Keratinocyte (primary cell): ENCODE data around the gene ZDHHC24. TPM values are rescaled to one million over a fixed set of nuclear protein-coding genes. Genes with fewer than 3 reads are reported as not detected.

ENCODE experiments used
- DNase-seq: peaks from one replicate; pipeline ENCODE4 v3.0.0-alpha.2; 2011; ENCODE audit warnings: low read depth, missing footprints, low spot score
- FAIRE-seq: peaks from 2 replicates; lab custom pipeline; 2011; peaks lifted over from hg19 to GRCh38; lab: Jason Lieb, UNC
- H2AFZ ChIP-seq: 2 replicates; pipeline ENCODE4 v1.6.0; 2012; ENCODE audit warnings: low read length, control low read depth, inconsistent platforms; ENCODE audit not compliant: control insufficient read depth
- H3K27ac ChIP-seq: 2 replicates; pipeline ENCODE4 v1.5.1; 2011; ENCODE audit warnings: low read length; ENCODE audit not compliant: control insufficient read depth, insufficient read depth
- H3K27me3 ChIP-seq: 3 replicates; pipeline ENCODE4 v1.6.0; 2011; ENCODE audit warnings: low read length; ENCODE audit not compliant: control insufficient read depth, insufficient read depth; ENCODE audit errors: extremely low read depth
- H3K36me3 ChIP-seq, 2 experiments: 2 replicates in 1 of 2; 3 replicates in 1 of 2; pipeline ENCODE4 v1.5.1; 2011; ENCODE audit warnings: low read length in 2 of 2, mild to moderate bottlenecking in 1 of 2; ENCODE audit not compliant: control insufficient read depth in 2 of 2, insufficient read depth in 2 of 2; ENCODE audit errors: extremely low read depth in 1 of 2
- H3K4me1 ChIP-seq: 3 replicates; pipeline ENCODE4 v1.5.1; 2011; ENCODE audit warnings: low read length; ENCODE audit not compliant: control insufficient read depth, insufficient read depth; ENCODE audit errors: extremely low read depth
- H3K4me2 ChIP-seq: 3 replicates; pipeline ENCODE4 v1.6.0; 2011; ENCODE audit warnings: low read depth, low read length; ENCODE audit not compliant: control insufficient read depth, insufficient read depth; ENCODE audit errors: extremely low read depth
- H3K4me3 ChIP-seq, 3 experiments: fragments of 200-600 bp in 1 of 3; sonication (generic) in 1 of 3; 2 replicates in 2 of 3; 3 replicates in 1 of 3; pipeline ENCODE4 v1.5.1; 2011 to 2016; ENCODE audit warnings: low read length in 3 of 3, mild to moderate bottlenecking in 3 of 3, control low read depth in 2 of 3, inconsistent platforms in 1 of 3, low read depth in 1 of 3, mixed read lengths in 1 of 3, mixed run types in 1 of 3, moderate library complexity in 1 of 3; ENCODE audit not compliant: control insufficient read depth in 2 of 3, insufficient read depth in 2 of 3; ENCODE audit errors: extremely low read depth in 1 of 3
- H3K79me2 ChIP-seq: 2 replicates; pipeline ENCODE4 v1.6.0; 2012; ENCODE audit warnings: low read length; ENCODE audit not compliant: control insufficient read depth, insufficient read depth
- H3K9ac ChIP-seq: 3 replicates; pipeline ENCODE4 v1.6.0; 2011; ENCODE audit warnings: low read length; ENCODE audit not compliant: control insufficient read depth, insufficient read depth; ENCODE audit errors: extremely low read depth
- H3K9me1 ChIP-seq: 3 replicates; pipeline ENCODE4 v1.6.0; 2011; ENCODE audit warnings: low read length; ENCODE audit not compliant: control insufficient read depth, insufficient read depth; ENCODE audit errors: extremely low read depth
- H3K9me3 ChIP-seq: 2 replicates; pipeline ENCODE4 v1.5.1; 2012; ENCODE audit warnings: low read depth, low read length; ENCODE audit not compliant: control insufficient read depth
- H4K20me1 ChIP-seq: 3 replicates; pipeline ENCODE4 v1.6.0; 2011; ENCODE audit warnings: low read length; ENCODE audit not compliant: control insufficient read depth, insufficient read depth; ENCODE audit errors: extremely low read depth
- EZH2 ChIP-seq: IDR thresholded peaks from one replicate; pipeline ENCODE4 v1.6.1; 2012; ENCODE audit warnings: inconsistent platforms, mild to moderate bottlenecking, low read length, moderate library complexity
- dilution Hi-C: fragments of 300-500 bp; cut with MboI; formaldehyde crosslinking; loops from one replicate; pipeline ENCODE4 v1.7.0; 2020; ENCODE audit warnings: low sequenced_read_pairs; ENCODE audit not compliant: extremely low pct_ligation_motif_present
- polyA plus RNA-seq, 5 experiments: library from polyadenylated mRNA; depleted of rRNA in 3 of 5; stranded (reverse) in 3 of 5; stranded (forward) in 1 of 5; unstranded in 1 of 5; fragments of >200 nt; gene quantifications; 1 replicate in 1 of 5; 2 replicates in 3 of 5; 3 replicates in 1 of 5; pipeline versions ENCODE4 v1.2.1 to v1.2.3, GENCODE V29; 2011 to 2012; ENCODE audit warnings: missing spikeins in 2 of 5, low read depth in 1 of 5, low replicate concordance in 1 of 5
- TF ChIP-seq, protein P1 (sequence below), 3 experiments: IDR thresholded peaks in 1 of 3; conservative IDR thresholded peaks in 1 of 3; optimal IDR thresholded peaks in 1 of 3; 2 replicates in 2 of 3; 3 replicates in 1 of 3; pipeline versions ENCODE3 to v1.5.1; 2011; ENCODE audit warnings: low read length in 3 of 3, mild to moderate bottlenecking in 3 of 3, moderate library complexity in 2 of 3, control low read depth in 1 of 3, inconsistent platforms in 1 of 3; ENCODE audit not compliant: insufficient read depth in 2 of 3; ENCODE audit errors: extremely low read depth in 1 of 3

The ZDHHC24 gene
- polyA plus RNA-seq, 1 donor (not counting 4 experiments of a cell fraction or from before 2014, with no cell fraction given) = 4.8 TPM

DNA sequence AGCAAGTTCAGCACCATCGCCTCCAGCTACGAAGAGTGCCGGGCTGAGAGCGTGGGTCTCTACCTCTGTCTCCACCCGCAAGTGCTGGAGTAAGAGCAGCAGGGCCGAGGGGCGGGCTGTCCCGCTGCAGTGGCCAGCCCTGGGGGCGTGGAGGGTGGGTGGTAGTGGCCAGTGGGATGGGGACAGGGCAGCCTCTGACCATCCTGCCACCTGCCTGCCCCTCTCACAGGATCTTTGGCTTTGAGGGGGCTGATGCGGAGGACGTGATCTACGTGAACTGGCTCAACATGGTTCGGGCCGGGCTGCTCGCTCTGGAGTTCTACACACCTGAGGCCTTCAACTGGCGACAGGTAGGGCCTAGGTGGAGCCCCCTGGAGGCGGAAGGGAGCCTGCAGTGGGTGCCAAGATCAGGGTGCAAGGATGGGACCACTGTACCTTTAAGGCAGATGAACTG is 50.4 kb downstream of the ZDHHC24 start:
- dilution Hi-C loops = no loop called here
- no peak for DNase-seq
- peaks cover 33% of the 10 kb centered on the region in 2 experiments for H3K36me3 ChIP-seq

GRCh38 chr11:66494935-66495334 is 50.9 kb downstream of the ZDHHC24 start:
- TF ChIP-seq, protein P1, sequence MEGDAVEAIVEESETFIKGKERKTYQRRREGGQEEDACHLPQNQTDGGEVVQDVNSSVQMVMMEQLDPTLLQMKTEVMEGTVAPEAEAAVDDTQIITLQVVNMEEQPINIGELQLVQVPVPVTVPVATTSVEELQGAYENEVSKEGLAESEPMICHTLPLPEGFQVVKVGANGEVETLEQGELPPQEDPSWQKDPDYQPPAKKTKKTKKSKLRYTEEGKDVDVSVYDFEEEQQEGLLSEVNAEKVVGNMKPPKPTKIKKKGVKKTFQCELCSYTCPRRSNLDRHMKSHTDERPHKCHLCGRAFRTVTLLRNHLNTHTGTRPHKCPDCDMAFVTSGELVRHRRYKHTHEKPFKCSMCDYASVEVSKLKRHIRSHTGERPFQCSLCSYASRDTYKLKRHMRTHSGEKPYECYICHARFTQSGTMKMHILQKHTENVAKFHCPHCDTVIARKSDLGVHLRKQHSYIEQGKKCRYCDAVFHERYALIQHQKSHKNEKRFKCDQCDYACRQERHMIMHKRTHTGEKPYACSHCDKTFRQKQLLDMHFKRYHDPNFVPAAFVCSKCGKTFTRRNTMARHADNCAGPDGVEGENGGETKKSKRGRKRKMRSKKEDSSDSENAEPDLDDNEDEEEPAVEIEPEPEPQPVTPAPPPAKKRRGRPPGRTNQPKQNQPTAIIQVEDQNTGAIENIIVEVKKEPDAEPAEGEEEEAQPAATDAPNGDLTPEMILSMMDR (optimal IDR thresholded peaks at IDR 0.05 in 1 of 3, IDR thresholded peaks at IDR 0.05 in 1 of 3, conservative IDR thresholded peaks at IDR 0.05 in 1 of 3; ENCODE audit: extremely low read depth in 1 of 3, insufficient read depth in 2 of 3, low read length in 3 of 3) = no peak
- TF ChIP-seq EZH2 = no peak
- peaks cover 33% of the 10 kb centered on the region in 2 experiments for H3K36me3 ChIP-seq

More for the DNA sequence above, 50.4 kb downstream of the ZDHHC24 start:
- H3K4me2 ChIP-seq = no peak overlapping the region
- H3K9me1 ChIP-seq = no peaks in the 10 kb centered on the region
- FAIRE-seq = no peak
- H3K27me3 ChIP-seq = no peaks in the 10 kb centered on the region
- H4K20me1 ChIP-seq = no peaks in the 10 kb centered on the region
- no peak overlapping the region for H3K27ac ChIP-seq
- no peak overlapping the region for H2AFZ ChIP-seq
- TF ChIP-seq, protein P1 (optimal IDR thresholded peaks at IDR 0.05 in 1 of 3, IDR thresholded peaks at IDR 0.05 in 1 of 3, conservative IDR thresholded peaks at IDR 0.05 in 1 of 3; ENCODE audit: extremely low read depth in 1 of 3, insufficient read depth in 2 of 3, low read length in 3 of 3) = peak; percentile 29 to 39 (median 37)
- no peak for TF ChIP-seq EZH2
- H3K4me1 ChIP-seq = no peaks in the 10 kb centered on the region
- no peak overlapping the region for H3K4me3 ChIP-seq
- H3K79me2 ChIP-seq = no peaks in the 10 kb centered on the region
- H3K9ac ChIP-seq = no peak overlapping the region
- H3K9me3 ChIP-seq = no peaks in the 10 kb centered on the region

More at GRCh38 chr11:66494935-66495334, 50.9 kb downstream of the ZDHHC24 start:
- no peak overlapping the region for H3K4me2 ChIP-seq
- DNase-seq = no peak
- no peak overlapping the region for H2AFZ ChIP-seq
- dilution Hi-C loops = no loop called here
- no peak overlapping the region for H3K9ac ChIP-seq
- H4K20me1 ChIP-seq = no peaks in the 10 kb centered on the region
- H3K9me1 ChIP-seq = no peaks in the 10 kb centered on the region
- no peak overlapping the region for H3K27ac ChIP-seq
- H3K4me3 ChIP-seq = no peak overlapping the region
- no peaks in the 10 kb centered on the region for H3K27me3 ChIP-seq
- H3K4me1 ChIP-seq = no peaks in the 10 kb centered on the region
- no peaks in the 10 kb centered on the region for H3K9me3 ChIP-seq
- FAIRE-seq = no peak
- no peaks in the 10 kb centered on the region for H3K79me2 ChIP-seq
